ENCODE measurements around the gene ZNF697.
"Not testable (repeated sequence)": the region's sequence is repeated elsewhere in the genome, so short reads cannot be mapped to it uniquely, and the experiment has no call there.

The ZNF697 gene

DNA sequence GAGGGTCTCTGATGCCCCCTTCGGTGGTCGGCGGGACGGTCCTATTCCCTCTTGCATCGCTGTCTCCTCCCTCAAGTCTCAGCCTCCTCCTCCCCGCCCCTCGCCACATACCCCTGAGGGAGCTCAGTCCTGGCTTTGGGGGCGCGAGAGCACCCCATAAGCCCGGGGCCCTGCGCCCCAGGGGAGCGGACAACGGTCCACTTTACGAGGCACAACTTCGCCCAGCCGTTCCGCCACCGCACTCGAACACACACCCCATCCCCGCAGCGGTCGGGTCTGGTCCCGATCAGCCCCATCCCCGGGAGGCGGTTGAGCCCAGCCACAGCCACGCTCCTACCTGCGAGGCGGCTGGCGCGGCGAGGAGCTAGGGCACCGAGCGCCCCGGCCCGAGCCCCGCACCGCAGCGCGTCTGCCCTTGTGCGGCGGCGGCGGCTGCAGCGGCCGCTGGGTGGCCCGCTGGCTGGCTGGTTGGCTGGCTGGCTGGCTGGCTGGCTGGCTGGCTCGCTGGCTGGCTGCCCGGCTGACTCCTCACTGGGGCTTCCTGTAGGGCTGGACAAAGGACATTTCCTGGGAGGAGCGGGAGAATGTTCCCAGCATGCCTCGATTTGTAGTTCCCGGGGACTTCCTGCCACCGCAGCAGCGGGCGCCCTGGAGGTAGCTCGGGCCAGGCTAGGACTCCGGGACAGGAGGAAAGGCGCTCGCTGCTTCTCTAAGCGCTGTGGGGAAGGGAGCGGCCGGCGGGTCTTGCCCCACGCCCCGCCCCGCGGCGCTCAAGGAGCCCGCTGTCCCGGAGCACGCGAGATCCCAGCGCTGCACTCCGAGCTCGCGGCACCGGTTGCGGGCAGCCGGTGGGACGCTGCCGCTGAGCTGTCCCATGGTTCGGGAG, at the start of gene ZNF697:
TSS of gene ZNF697 (minus strand) at position 533 of the 886 bp plus-strand sequence. CDS start 22,166 bp downstream, outside the sequence.
- no peak for FAIRE-seq

DNA sequence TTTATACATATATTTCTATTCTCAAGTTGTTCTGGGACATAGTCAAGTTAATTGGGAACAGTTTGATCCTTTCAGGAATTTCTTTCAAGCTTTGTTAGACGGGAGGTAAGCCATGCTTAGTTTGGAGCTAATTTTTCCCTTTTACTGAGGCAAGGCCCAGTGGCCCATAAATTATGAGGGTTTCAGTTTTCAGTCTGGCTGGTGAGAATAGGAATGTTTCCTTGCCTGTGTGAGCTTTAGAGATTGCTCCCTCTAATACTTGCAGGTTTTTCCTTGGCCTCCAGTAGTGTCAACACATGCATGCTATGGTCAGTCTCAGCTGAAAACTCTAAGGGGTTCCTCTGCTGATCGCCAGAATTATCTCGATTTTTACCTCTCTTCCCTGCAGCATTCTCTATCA, 49.5 kb upstream of the ZNF697 start:
- FAIRE-seq: no peak

DNA sequence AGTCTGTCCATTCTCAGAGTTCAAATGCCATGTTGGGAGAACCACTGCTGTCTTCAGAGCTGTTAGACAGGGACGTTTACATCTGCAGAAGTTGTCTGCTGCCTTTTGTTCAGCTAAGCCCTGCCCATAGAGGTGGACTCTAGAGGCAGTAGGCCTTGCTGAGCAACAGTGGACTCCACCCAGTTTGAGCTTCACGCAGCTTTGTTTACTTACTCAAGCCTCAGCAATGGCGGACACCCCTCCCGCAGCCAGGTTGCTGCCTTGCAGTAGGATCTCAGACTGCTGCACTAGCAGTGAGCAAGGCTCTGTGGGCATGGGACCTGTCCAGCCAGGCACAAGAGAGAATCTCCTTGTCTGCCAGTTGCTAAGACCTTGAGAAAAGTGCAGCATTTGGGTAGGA, 48.8 kb upstream of the ZNF697 start:
- not testable (repeated sequence) for FAIRE-seq

DNA sequence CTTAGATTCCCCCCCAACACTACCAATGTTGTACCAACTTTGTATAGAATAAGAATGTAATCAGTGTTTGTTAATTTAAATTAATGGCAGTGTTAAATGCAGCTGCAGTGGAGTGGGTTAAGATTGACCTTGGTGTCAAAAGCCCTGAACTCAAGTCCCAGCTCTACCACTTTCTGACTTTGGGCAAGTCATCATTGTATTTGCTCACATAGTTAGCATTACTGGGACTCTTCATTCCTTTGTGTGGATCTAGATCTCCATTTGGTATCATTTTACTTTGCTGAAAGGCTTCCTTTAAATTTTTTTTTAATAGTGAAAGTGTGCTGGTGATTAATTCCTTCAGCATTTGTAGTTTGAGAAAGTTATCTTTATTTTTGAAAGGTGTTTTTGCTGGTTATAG, 41.4 kb upstream of the ZNF697 start:
- no peak for FAIRE-seq

DNA sequence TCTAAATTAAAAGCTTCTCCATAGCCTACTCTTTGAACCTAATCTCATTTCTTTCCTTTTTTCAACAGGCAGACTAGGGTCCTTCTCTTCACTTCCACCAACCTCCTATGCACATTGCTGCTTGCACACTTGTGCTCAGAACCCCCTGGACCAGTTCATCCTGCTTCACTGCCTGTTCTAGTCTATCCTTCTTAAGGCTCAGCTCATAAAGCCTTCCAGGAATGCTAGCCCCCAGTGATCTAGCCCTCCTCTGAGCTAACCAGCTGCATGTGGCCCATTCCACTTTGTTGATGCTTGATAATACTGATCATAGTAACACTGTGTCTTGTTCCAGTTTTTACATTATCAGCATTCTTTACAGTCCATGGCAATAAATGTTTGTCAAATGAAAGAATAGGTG, 40.7 kb upstream of the ZNF697 start:
- no peak for FAIRE-seq

DNA sequence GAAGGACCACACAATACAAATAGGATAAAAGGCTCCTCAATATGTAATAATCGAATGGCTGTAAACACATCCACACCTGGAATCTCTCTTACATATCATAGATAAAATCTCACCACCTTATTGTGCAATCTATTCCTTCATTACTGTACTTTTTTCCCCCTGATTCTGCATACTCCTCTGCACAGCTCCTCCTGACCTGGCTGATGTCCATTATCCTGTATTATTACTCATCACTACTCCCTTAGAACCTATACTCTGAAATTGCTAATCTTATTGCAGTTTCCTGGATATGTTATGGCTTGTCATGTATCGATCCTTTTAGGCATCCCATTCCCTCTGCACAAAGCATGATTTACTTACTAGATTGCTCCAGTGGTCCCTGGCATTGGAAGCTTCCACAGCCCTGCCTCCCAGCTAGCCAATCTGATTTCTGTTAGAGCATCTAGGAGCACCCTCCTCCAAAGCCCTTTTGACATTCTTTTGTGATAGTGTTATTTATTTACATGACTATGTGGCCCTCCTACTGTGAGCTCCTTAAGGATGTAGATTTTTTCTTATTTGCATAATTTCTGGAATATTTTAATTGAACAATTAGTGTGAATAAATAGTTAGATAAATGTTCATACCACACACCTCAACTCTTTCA, 39.5 kb upstream of the ZNF697 start:
- no peak for FAIRE-seq

DNA sequence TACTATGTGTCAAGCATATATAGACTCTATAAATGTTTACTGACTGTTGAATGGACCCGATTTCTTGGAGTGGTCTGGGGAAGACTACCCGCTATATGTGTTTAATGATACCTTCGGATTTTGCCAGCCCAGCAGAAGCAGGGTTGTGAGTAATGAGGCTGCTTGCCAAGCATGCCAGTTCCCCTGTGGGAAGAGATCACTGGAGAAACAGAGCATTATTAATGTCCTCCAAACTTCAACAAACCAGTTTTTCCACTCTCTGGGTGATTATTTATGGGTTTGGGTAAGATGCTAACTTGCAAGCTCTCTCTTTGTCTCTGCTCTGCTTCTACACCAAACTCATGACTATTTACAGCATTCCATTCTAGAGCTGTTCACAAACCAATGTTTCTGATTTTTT, 38.6 kb upstream of the ZNF697 start:
- no peak for FAIRE-seq

DNA sequence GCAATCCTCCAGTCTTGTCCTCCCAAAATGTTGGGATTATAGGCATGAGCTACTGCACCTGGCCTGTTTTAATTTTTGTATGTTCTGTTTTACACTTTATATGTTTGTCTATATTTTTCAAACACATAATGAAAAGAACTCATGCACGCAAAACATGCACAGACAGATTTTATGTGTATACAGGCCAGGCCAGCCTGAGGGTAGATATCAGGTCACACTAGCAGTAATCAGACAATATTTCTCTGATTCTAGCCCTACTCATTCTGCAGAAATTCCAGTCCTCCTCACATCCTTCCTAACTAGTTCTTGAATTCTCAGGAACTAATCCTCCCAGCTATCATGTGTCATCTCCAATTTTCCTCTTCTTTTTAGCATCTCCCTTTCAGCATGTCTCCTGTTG, 35.8 kb upstream of the ZNF697 start:
- FAIRE-seq: no peak

DNA sequence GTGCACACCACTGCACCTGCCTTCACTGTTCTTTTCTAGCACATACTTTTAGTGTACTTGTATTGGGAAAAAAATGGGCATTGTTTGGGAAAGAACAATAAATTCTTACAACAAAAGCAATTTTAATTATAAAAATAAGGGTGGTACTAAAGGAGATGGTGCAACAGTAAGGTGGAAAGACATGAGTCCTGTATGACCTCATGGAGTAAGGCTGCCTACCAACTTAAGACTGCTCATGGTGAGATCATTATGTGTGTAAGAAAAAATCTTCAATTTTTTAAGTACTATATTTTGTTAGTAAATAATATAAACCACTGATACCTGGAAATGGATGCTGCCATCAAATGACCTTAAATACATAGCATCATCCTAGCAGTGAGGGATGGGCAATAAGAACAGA, 34.1 kb upstream of the ZNF697 start:
- FAIRE-seq: no peak

DNA sequence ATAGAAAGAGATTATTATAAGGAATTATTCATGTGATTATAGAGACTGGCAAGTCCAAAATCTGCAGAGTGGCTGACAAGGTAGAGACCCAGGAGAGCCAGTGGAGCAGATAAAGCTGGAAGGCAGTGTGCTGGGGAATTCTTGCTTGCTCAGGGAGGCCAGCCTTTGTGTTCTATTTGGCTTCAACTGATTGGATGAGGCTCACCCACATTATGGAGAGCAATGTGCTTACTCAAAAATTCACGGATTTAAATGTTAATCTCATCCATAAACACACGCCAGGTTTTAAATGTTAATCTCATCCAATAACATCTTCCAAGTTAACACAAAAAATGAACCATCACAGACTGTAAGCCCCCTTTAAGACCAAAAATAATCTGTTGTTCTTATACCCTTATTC, 33.5 kb upstream of the ZNF697 start:
- no peak for FAIRE-seq

DNA sequence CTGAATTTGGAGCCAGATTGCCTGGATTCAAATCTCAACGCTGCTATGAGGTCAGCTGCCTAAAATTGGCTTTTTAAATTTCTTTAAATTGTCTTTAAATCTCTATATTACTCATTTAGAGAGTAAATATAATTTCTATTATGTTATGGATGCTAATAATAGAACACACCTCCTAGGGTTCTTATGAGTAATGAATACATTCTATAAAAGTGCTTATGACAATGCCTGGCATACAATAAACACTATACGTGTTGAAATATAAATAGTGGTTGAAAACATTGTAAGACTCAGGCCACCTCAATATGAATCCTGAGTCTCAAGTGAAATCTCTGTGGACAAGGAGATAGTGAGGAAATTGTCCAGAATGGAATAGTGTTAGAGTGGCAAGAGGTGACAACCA, 32.7 kb upstream of the ZNF697 start:
- no peak for FAIRE-seq

DNA sequence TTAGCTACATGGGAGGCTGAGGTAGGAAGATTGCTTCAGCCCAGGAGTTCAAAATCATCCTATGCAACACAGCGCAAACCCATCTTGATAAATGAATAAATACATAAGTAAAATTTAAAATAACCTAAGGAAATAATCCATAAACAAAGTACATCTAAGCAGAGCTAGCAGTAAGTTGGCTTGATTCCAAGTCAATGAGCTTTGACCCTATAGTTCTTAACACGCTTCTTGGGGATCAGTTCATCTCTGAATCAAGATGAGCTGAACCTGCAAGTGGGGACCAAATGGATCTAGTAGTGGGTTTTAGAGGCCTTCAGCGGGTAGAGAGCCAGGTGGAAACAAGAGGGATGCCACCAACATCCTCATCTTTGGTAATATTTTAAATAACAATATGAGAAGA, 32.1 kb upstream of the ZNF697 start:
- no peak for FAIRE-seq

DNA sequence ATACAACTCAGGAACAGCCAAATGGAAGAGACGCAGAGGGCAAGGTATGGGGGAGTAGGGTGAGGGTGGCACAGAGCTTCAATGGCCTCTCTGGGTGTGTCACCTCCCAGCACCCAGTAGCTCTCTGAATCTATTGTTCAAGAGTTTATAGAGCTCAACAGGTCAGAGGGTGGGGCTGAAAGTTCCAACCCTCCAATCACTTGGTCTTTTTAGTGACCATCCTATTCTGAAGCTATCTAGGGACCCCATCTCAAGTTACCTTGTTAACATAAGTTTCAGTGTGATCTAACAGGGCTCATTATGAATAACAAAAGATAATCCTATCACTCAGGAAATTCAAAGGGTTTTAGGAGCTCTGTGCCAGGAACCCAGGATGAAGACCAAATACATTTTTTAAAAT, 31.2 kb upstream of the ZNF697 start:
- FAIRE-seq: no peak

DNA sequence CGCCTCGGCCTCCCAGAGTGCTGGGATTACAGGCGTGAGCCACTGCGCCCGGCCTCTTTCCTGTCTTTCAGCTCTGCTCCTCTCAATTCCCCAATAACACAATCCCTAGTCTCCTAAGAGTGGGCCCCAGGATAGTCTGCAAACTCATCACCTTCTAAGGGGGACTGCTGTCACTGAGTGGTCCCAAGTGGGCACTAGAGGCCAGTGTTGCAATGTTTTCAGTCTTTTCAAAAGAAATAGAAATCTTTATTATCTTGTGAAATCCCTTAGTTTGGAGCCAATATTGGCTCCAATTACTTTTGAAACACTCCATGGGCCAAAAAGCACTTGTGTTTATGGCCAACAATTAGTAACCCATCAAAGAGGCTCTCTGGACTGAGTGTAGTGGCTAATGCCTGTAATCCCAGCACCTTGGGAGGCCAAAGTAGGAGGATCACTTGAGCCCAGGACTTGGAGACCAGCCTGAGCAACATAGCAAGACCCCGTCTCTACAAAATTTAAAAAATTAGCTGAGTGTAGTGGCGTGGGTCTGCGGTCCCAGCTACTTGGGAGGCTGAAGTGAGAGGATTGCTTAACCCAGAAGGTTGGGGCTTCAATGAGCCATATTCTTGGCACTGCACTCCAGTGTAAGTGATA, 28.6 kb upstream of the ZNF697 start:
- no peak for FAIRE-seq

DNA sequence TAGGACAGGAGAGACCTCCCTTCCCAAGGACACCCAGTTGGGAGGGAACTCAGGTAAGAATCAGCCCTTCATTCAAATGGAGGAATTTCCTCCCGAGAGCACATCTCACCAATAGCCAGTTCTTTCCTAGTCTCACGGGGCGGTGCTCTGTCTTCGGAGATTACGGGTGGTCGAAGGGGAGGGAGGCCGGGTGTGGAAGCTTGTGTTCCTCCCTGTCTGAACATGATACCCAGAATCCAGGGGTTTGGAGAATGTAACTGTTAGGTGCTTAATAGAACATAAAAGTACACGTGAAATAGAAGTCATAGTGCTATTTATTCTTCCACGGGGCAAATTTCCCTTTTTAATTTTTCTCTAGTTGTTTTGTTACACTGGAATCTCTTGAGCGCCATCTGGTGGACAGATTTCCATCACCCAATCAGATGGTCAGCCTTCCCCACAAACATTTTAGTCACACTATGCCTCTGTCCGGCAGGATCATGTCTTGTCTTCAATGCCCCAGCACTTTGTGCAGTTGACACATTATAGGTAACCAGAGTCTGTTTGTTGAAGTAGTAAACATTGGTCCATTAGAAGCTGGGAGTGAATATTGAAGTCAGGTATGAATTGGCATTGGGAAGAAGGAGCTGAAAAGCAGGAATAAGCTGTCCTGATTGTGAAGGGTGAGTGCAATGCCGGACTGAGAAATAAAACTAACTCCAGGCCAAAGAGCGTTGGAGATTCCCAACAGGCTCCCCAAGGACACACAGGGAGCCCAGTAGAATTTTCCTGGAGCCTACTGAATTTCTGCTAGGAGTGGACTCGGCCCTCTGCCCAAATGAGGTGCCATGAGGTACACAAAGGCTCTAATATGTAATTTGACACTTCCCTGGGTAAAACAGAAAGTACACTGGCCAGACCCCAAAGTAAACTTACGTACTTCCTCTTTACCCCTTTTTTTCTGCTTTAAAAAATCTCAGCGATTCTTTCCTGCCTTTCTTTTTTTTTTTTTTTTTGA, 27.6 kb upstream of the ZNF697 start:
- no peak for FAIRE-seq

DNA sequence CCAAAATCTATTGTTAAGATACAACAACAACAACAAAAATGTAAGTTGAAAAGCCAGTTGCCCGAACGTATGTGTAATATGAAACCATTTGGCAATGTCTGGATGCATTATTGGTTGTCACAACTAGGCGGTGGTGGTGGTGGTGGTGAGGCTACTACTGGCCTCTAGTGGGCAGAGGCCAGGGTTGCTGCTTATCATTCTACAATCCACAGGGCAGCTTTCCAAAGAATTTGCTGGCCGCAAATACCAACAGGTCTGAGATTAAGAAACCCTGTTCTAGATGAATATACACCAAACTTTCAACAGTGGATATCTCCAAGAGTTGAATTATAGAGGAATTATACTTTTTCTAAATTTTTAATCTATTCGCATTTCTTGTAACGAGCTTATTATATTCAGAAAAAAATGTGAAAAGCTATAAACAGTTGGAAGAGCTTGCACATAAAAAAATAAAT, 26.8 kb upstream of the ZNF697 start:
- FAIRE-seq: no peak

DNA sequence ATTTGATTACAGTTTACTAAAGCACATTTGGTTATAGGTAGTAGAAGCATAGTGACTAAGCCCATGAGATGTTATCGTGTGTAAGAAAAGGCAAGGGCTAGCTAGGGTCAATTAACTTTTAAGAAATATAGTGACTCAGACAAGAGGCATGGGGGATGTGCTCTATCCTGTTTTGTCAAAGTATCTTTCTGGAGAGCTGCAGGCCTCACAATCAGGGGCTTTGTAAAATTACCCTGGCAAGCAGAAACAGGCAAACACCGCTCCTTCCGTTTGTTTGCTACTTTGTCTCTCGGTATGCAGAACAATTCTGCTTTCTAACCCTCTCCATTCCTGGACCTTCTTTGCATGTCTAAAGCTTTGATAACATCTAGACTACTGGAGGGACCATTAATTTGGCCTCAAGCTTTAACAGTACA, 26.1 kb upstream of the ZNF697 start:
- no peak for FAIRE-seq

DNA sequence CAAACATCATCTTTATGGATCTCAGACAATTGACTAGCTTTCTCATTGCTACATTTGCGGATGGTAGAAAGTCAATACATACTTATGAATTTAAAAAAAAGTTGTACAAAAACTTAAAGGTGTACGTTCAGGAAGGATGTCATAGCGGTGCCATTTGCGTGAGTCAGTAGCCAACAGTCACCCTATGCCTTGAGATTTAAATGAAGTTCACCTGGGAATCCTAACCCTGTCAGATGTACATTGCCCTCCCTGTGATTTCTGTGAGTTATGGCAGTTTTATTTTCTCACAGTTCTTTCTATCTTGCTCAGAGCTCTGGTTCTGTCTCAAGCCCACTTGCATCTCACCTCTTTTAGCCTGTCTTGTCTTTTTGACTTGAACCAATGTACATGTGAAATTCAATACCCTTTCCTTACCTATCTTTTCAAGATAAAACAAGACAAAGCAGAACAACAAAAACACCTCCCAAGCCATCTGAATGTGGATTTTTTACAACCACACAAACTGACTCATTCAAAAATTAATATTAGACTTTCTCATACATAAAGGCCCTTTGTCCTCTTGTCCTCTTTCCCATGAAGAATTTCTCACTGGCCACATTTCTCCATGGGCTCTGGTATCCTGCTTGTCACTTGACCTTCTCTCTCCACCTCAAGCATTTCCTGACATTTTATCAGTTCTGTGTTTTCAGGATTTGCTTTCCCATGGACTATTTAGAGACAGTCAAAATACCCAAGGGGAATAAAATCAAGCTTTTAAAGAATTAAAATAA, 25.3 kb upstream of the ZNF697 start:
- FAIRE-seq: no peak

DNA sequence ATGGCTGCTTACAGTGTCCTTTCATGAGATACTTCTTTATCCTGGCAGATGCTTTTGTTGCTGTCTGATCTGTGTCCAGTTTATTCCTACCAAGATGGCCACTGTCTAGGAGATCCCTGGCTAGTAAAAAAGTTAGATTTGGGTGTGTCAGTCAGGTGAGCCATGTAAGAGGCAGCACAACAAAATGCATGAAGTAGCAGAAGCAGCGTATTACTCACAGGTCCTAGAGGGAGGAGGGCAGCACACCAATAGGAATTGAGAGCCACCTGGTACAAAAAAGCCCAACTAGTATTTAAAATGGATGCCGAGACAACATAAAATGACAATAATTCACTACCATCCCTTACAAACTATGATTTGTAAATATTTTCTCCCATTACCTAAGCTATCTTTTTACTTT, 22.8 kb upstream of the ZNF697 start:
- no peak for FAIRE-seq

DNA sequence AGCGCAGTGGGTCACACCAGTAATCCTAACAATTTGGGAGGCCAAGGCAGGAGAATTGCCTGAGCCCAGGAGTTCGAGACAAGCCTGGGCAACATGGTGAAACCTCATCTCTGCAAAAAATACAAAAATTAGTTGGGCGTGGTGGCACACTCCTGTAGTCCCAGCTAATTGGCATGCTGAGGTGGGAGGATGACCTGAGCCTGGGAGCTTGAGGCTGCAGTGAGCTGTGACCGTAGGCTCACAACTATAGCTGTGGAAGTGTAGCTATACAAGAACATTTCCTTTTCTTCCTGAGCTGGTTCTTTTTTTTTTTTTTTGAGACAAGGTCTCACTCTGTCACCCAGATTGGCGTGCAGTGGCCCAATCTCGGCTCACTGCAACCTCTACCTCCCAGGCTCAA, 19.1 kb upstream of the ZNF697 start:
- no peak for FAIRE-seq

DNA sequence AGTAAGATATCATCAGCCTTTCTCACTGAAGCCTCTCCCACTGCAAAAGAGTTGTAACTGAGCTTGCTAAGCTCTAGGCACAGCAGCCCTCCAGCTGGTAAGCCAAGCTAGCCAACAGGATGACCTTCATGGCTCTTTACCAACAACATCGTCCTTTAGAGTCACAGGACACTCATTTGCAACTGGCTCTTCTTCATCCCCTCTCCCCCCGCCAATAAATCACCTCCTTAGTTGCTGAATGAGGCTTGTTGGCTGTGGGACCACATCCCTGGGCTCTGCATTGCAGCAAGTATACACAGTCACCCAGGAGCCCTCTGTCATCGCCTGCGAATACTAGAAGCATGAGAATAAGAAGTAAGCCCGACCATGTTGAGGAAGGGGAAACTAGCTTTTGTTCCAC, 16.0 kb upstream of the ZNF697 start:
- no peak for FAIRE-seq

DNA sequence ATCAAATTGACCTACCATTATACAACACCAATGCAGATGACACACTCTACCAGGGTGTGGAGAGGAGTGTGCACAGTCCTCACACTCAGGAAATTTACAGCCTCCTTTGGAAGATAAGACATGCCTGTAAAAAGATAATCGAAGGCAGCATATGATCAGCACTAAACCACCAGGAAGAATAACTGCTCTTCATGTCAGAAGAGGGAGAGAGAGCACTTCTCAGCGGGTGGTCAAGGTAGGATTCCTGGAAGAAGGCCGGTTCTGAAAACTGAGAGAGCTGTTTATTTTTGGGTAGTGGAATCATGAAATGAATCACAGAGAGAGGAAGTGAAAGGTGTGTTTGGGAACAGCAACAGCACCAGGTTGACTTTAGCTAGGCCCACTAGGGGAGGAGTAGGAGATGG, 14.0 kb upstream of the ZNF697 start:
- FAIRE-seq: no peak

Measured in endometrium (tissue), 2 donors.